Measurements from ENCODE around the gene MYORG. TPM values are rescaled to one million over a fixed set of nuclear protein-coding genes. Genes with fewer than 3 reads are reported as not detected.

The MYORG gene
- total RNA-seq, 1 experiment from 2014 or later: 5.6 TPM

DNA sequence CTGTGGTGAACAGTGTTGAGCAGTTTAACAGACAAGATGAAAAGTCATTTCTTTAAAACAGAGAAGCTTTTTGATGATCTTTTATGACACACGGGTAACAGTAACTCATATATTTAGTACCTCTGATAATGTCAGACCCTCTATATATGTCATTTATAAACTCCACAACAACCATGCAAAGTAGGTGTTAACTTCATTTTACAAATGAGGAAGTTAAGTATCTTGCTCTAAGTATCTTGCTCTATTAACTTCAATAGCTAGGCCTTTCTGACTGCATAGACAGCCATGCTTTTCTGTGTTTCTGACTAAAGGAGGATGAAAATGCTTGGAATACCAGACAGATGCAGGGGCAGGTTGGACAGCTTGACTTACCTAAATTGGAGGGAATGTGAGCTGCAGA lies 45.5 kb downstream of the MYORG start:
- Histone ChIP-seq H4K8ac (replicated peaks; ENCODE audit: insufficient read length, low read depth, low read length) (no peak overlapping the region), H2BK120ac (ENCODE audit: low read depth, low read length, poor library complexity, severe bottlenecking) (no peak overlapping the region), H3K23me2 (ENCODE audit: insufficient read length, low read depth, low read length, poor library complexity, severe bottlenecking) (peaks cover 8% of the 10 kb centered on the region), H3K23ac (ENCODE audit: insufficient read length, low read depth, low read length) (no peak overlapping the region), H3T11ph (ENCODE audit: low read length) (no peak overlapping the region), H2BK12ac (ENCODE audit: insufficient read length, low read depth, low read length) (no peak overlapping the region), H3K4me1 (ENCODE audit: insufficient read depth, low read length) (peaks cover 8% of the 10 kb centered on the region; the same call in 1 of the 2 replicates), H3K79me2 (ENCODE audit: insufficient read depth, low read length) (no peaks in the 10 kb centered on the region), H4K91ac (ENCODE audit: insufficient read length, low read depth, low read length) (no peak overlapping the region), H3K9me3 (ENCODE audit: control insufficient read depth, low read depth, low read length) (no peaks in the 10 kb centered on the region), H3K27ac (ENCODE audit: insufficient read length, low read depth, low read length) (no peak overlapping the region), H3K14ac (ENCODE audit: insufficient read depth, low read length) (no peak overlapping the region), H3K27me3 (ENCODE audit: insufficient read depth, low read length) (no peaks in the 10 kb centered on the region), H3K79me1 (ENCODE audit: insufficient read depth, low read depth, low read length, poor library complexity, severe bottlenecking) (no peaks in the 10 kb centered on the region), H2BK15ac (ENCODE audit: low read depth, low read length) (no peak overlapping the region), H3K4ac (ENCODE audit: low read depth, low read length) (no peak overlapping the region), H3K9ac (ENCODE audit: extremely low read depth, insufficient read length, low read length) (no peak overlapping the region), H3K4me2 (ENCODE audit: insufficient read depth, insufficient read length, low read length) (no peak overlapping the region), H2BK20ac (ENCODE audit: low read depth, low read length, poor library complexity, severe bottlenecking) (no peak overlapping the region), H3K56ac (ENCODE audit: insufficient read length, low read depth, low read length) (no peak overlapping the region), H4K20me1 (ENCODE audit: control insufficient read depth, insufficient read depth, insufficient read length) (no peaks in the 10 kb centered on the region), H2BK5ac (ENCODE audit: insufficient read length, low read length) (no peak overlapping the region), H4K5ac (ENCODE audit: insufficient read length, low read depth, low read length) (no peak overlapping the region), H2AFZ (ENCODE audit: low read length) (no peak overlapping the region), H2AK5ac (ENCODE audit: insufficient read length, low read length) (no peak overlapping the region), H3K18ac (ENCODE audit: insufficient read length, low read depth, low read length) (no peak overlapping the region)
- H3K27me3 Mint-ChIP-seq (ENCODE audit: low read depth): no peaks in the 10 kb centered on the region
- DNase-seq: no peak
- H3K36me3 Mint-ChIP-seq (ENCODE audit: insufficient read depth in 1 of 3, low read depth in 3 of 3): peaks cover 0 to 2% (median 0%) of the 10 kb centered on the region in 3 experiments; a peak in 2 of 7 replicates
- no peak overlapping the region for H3K27ac Mint-ChIP-seq
- H3K4me1 Mint-ChIP-seq: peaks cover 40 to 49% of the 10 kb centered on the region in 2 experiments
- peaks cover 0 to 3% of the 10 kb centered on the region in 2 experiments; a peak in 1 of 5 replicates for H3K9me3 Mint-ChIP-seq
- no peak for TF ChIP-seq CTCF (conservative IDR thresholded peaks at IDR 0.05)
- no CpG with 5 or more reads among the region's 1 CpG for WGBS (ENCODE audit: extremely low coverage, insufficient read length, low lambda C conversion rate)
- no peak overlapping the region for H3K4me3 Mint-ChIP-seq

Measured in H9 (cell line).